ENCODE data around the gene WDR20. TPM values are rescaled to one million over a fixed set of nuclear protein-coding genes. Genes with fewer than 3 reads are reported as not detected.
"Not testable (repeated sequence)": the region's sequence is repeated elsewhere in the genome, so short reads cannot be mapped to it uniquely, and the experiment has no call there.

Gene WDR20
- total RNA-seq, 1 experiment from 2014 or later: 24.2 TPM

DNA sequence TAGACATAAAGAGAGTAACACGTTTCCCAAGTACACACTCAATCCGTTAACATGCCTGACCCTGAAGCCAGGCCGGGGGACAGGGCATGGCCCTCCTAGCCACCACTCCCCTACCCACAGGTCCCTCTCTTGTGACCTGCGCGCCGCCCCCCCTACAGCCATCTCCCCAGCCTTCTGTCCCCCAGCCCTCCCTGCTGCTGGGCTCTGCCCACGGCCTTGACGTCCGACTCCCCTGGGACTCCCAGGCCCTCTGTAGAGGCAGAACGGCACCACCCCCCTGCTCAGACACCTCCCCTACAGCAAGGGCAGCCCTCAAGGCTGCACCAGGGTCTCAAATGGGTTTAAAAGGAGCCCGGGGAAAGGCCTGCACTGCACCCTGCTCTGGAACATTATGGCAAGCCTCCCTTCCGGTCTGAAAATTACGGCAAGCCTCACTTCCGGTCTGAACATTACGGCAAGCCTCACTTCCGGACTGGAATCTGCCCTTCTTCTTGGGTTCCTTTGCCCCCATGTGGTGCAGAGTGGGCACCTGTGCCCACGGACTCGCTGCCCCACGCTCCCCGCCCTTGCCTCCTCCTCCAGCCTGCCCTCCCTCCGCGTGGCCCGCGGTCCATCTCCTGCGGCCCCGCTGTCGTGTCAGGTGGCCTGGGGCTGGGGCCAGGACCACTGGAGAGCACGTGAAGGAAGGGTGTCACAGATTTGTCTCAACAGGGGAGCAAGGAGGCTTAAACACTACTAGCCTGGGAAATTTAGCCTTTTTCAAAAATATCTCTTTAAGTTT lies 87.7 kb downstream of the WDR20 start:
- in situ Hi-C loops (cut with HindIII; ENCODE audit: low sequenced_read_pairs): no loop called here
- no peak for DNase-seq (ENCODE audit: low spot score)

- no peak for DNase-seq (ENCODE audit: low spot score)
- in situ Hi-C loops (cut with HindIII; ENCODE audit: low sequenced_read_pairs): no loop called here
These were observed 89.5 kb downstream of the WDR20 start for GRCh38 chr14:102229071-102229738.

DNA sequence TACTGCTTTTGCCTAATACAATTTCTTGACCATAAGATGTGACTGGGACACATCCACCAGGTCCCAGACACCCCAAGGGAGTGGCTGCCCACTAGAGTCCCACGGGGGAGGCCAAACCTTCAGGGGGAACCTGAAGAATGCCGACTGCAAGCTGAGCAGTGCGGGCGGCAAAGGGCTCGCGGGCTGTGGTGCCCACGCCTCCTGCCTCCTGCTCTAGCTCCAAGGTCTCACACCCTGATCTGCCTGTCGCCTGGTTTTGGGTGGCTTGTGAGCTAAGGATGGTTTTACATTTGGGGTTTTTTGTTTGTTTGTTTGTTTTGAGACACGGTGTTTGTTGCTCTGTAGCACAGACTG lies 90.0 kb downstream of the WDR20 start:
- no peak for DNase-seq (ENCODE audit: low spot score)
- in situ Hi-C loops (cut with HindIII; ENCODE audit: low sequenced_read_pairs): no loop called here

DNA sequence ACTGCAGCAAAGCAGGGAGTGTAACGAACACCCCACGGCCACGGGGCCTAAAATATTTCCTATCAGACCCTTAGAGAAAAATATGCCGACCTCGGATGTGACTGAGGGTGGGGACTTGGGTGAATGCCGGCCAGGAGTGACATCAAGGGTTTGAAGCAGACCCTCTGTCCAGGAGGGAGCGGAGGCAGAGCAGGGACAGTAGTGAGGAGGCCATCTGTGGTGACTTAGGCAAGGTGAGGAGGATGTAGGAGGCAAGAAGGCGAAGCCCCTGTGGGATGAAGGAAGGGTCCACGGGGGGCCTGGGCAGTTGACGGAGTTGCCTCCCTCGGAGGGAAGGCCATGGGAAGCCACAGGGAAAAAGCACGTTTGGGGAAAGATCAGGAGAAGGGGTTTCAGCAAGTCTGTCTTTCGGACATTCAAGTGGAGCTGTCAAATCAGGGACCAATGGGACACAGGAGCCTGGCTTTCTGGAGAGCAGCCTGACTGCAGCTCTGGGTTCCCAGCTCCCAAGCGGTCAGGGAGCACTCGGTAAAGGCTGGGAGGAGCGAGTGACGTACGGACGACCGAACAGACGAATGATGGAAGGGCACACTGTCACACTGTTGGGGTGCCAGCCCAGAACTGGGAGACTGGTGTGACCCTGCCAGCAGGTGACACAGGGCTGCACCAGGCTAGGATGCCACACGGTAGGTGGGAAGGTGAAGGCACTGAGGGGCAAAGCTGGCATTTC lies 90.9 kb downstream of the WDR20 start:
- in situ Hi-C loops (cut with HindIII; ENCODE audit: low sequenced_read_pairs): no loop called here
- DNase-seq (ENCODE audit: low spot score): no peak

GRCh38 chr14:102231476-102232347 lies 92.0 kb downstream of the WDR20 start:
- peak; percentile 57 for DNase-seq (ENCODE audit: low spot score)
- in situ Hi-C loops (cut with HindIII; ENCODE audit: low sequenced_read_pairs): no loop called here

DNA sequence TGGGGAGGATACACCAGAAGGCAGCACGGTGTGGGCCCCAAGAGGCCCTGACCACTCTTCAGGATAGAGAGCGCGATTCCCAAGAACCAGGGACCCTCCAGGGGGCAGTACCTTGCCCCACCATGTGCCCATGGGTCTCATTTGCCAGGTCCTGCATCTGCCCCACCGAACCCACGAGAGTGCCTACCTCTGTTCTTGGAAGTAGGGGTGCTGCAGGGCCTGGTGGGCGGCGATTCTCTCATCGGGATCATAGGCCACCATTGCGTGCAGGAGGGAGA lies 92.6 kb downstream of the WDR20 start:
- no peak for DNase-seq (ENCODE audit: low spot score)
- in situ Hi-C loops (cut with HindIII; ENCODE audit: low sequenced_read_pairs): no loop called here

- in situ Hi-C loops (cut with HindIII; ENCODE audit: low sequenced_read_pairs): no loop called here
- no peak for DNase-seq (ENCODE audit: low spot score)
These were observed 93.4 kb downstream of the WDR20 start for GRCh38 chr14:102233081-102233480.

DNA sequence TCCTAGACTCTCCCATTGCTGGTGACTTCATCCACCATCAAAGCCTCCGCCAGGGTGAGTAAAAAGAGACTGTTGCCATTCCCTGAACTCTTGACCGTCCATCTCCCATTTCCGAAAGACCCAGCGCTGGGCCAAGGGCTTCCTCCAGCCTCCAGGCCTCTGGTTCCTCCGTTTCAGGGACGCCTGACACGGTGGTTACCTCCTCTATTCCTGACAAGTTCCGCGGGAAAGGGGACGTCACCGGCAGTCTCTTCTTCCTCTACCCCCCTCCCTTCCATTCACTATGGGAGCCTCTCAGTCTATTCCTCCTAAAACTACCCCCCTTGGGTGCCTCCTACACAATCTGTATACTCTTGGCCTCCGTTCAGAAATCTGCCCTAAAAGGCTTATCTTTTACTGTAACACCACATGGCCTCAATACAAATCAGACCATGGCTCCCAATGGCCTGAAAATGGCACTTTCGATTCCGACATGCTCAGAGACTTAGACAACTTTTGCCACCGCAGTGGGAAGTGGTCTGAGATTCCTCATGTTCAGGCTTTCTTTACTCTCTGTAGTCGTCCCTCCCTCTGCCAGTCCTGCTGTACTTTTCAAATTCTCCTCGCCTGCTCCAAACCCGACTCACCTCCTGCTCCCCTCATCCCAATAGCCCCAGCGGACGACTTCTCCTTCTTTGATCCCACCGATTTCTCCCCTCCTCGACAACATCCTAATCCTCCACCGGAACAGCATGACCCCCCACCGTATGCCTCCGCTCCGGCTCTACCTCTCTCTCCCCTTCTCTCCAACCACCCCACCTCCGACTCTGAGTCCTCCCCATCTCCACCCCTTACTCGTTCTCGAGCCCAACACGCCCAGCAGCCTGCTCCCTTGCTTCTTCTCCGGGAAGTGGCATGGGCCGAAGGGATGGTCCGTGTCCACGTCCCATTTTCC lies 94.9 kb downstream of the WDR20 start:
- in situ Hi-C loops (cut with HindIII; ENCODE audit: low sequenced_read_pairs): no loop called here
- DNase-seq (ENCODE audit: low spot score): no peak

DNA sequence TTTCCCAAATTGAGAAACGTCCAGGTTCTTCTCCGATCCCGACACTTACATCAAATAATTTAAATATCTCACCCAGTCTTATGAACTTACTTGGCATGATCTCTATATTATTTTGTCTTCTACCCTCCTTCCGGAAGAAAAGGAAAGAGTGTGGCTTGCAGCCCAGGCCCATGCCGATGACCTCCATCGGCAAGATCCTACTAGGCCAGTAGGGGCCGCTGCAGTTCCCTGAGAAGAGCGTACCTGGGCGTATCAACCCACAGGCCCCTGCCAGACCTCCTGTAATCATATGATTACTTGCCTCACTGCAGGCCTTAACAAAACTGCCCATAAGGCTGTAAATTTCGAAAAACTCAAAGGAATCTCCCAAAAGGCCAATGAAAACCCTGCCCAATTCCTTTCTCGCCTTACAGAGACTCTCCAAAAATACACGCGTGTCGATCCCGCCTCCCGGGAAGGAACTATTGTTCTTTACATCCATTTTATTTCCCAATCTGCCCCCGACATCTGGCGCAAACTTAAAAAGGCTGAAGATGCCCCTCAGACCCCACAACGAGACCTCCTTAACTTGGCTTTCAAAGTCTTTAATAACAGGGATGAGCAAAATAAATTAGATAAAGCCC lies 95.7 kb downstream of the WDR20 start:
- in situ Hi-C loops (cut with HindIII; ENCODE audit: low sequenced_read_pairs): no loop called here
- peak; percentile 70 for DNase-seq (ENCODE audit: low spot score)

GRCh38 chr14:102236026-102236425 lies 96.3 kb downstream of the WDR20 start:
- no peak for DNase-seq (ENCODE audit: low spot score)
- in situ Hi-C loops (cut with HindIII; ENCODE audit: low sequenced_read_pairs): no loop called here

- in situ Hi-C loops (cut with HindIII; ENCODE audit: low sequenced_read_pairs): no loop called here
- DNase-seq (ENCODE audit: low spot score): no peak
These were observed 98.4 kb downstream of the WDR20 start for GRCh38 chr14:102238131-102238530.

- in situ Hi-C loops (cut with HindIII; ENCODE audit: low sequenced_read_pairs): no loop called here
- DNase-seq (ENCODE audit: low spot score): no peak
These were observed 99.1 kb downstream of the WDR20 start for GRCh38 chr14:102238766-102239165.

DNA sequence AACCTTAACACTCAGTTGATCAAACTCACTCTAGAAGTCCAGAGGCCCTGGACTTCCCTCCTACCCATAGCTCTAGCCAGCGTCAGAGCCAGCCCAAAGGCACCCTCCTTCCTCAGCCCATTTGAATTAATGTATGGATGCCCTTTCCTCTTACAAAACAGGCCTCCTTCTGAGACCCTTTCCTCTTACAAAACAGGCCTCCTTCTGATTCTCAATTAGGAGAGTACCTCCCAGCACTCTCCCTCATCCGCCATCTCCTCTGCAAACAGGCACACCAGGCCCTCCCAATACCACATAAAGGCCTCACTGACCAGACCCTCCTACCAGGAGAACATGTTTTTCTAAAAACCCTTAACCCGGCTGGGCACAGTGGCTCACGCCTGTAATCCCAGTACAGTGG lies 99.5 kb downstream of the WDR20 start:
- no peak for DNase-seq (ENCODE audit: low spot score)
- in situ Hi-C loops (cut with HindIII; ENCODE audit: low sequenced_read_pairs): no loop called here

DNA sequence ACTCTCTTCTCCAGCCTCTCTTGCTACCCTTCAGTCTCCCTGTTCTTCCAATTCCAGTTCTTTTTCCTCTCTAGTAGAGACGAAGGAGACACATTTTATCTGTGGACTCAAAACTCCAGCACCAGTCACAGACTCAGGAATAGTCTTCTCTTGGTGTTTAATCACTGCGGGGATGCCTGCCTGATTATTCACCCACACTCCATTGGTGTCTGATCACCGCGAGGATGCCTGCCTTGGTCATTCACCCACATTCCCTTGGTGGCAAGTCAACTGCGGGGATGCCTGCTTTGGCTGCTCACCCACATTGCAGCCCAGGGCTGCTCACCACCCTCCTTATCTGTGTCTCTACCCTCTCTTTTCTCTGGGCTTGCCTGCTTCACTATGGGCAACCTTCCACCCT lies 100.8 kb downstream of the WDR20 start:
- DNase-seq (ENCODE audit: low spot score); in situ Hi-C loops (cut with HindIII; ENCODE audit: low sequenced_read_pairs): not testable (repeated sequence)

DNA sequence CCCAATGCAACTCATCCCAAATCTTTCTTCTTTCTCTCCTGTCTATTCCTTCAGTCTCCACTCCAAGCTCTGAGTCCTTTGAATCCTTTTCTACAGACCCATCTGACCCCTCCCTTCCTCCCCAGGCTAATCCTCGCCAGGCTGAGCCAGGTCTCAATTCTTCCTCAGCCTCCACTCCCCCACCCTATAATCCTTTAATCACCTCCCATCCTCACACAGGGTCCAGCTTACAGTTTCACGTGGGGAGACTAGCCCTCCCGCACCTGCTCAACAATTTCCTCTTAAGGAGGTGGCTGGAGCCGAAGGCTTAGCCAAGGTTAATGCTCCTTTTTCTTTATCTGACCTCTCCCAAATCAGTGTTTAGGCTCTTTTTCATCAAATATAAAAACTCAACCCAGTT lies 101.5 kb downstream of the WDR20 start:
- DNase-seq (ENCODE audit: low spot score): no peak
- in situ Hi-C loops (cut with HindIII; ENCODE audit: low sequenced_read_pairs): no loop called here

GRCh38 chr14:102243795-102244194 lies 104.1 kb downstream of the WDR20 start:
- in situ Hi-C loops (cut with HindIII; ENCODE audit: low sequenced_read_pairs); DNase-seq (ENCODE audit: low spot score): not testable (repeated sequence)

- DNase-seq (ENCODE audit: low spot score): no peak
- in situ Hi-C loops (cut with HindIII; ENCODE audit: low sequenced_read_pairs): no loop called here
These were observed 106.4 kb downstream of the WDR20 start for GRCh38 chr14:102246071-102246470.

- in situ Hi-C loops (cut with HindIII; ENCODE audit: low sequenced_read_pairs): no loop called here
These were observed 108.4 kb downstream of the WDR20 start for GRCh38 chr14:102248121-102248520.

More at GRCh38 chr14:102248121-102248520, 108.4 kb downstream of the WDR20 start:
- DNase-seq (ENCODE audit: low spot score): no peak
